NB4 (cell line): ENCODE measurements around the gene LDLRAD4.

Experiments used
- CTCF ChIP-seq: IDR thresholded peaks from one replicate; pipeline ENCODE4 v1.5.1; 2012; ENCODE audit warnings: low read depth, low read length
- POLR2A ChIP-seq: IDR thresholded peaks from 2 replicates; pipeline ENCODE4 v1.6.1; 2011; ENCODE audit warnings: mild to moderate bottlenecking; ENCODE audit not compliant: insufficient read length; ENCODE audit errors: extremely low read depth

GRCh38 chr18:13613099-13613498 is 394.5 kb downstream of the LDLRAD4 start:
- no peak for TF ChIP-seq CTCF
- TF ChIP-seq POLR2A, result no peak
